ENCODE data around the gene SYNJ1.

GRCh38 chr21:32597205-32597604 is 130.6 kb downstream of the SYNJ1 start:
- TF ChIP-seq CTCF (IDR thresholded peaks at IDR 0.05; ENCODE audit: insufficient read depth, low read depth, low read length) (no peak), EZH2 (IDR thresholded peaks at IDR 0.05; ENCODE audit: insufficient read depth, low read length) (no peak)

All from astrocyte (in vitro differentiated cells and primary cell).